ENCODE measurements around the gene MFAP5.

- TF ChIP-seq CTCF (conservative IDR thresholded peaks at IDR 0.05; ENCODE audit: low read depth, low read length) (no peak), POLR2A (IDR thresholded peaks at IDR 0.05; ENCODE audit: low read depth, low read length) (no peak), BHLHE40 (IDR thresholded peaks at IDR 0.05; ENCODE audit: low read depth, low read length) (no peak), RAD21 (IDR thresholded peaks at IDR 0.05; ENCODE audit: low read length) (no peak), RFX5 (IDR thresholded peaks at IDR 0.05; ENCODE audit: low read depth, low read length) (no peak), CEBPB (IDR thresholded peaks at IDR 0.05; ENCODE audit: low read depth, low read length) (peak; percentile 73), MXI1 (IDR thresholded peaks at IDR 0.05; ENCODE audit: borderline replicate concordance, low read depth, low read length) (no peak), FOS (IDR thresholded peaks at IDR 0.05; ENCODE audit: low read depth, low read length) (no peak), RCOR1 (IDR thresholded peaks at IDR 0.05; ENCODE audit: insufficient replicate concordance, low read length) (no peak), ELK1 (IDR thresholded peaks at IDR 0.05; ENCODE audit: borderline replicate concordance, low read depth, low read length) (no peak), SMC3 (IDR thresholded peaks at IDR 0.05; ENCODE audit: low read depth, low read length) (no peak), MAFK (IDR thresholded peaks at IDR 0.05; ENCODE audit: low read depth, low read length) (no peak)
- TF ChIP-seq, protein P1, sequence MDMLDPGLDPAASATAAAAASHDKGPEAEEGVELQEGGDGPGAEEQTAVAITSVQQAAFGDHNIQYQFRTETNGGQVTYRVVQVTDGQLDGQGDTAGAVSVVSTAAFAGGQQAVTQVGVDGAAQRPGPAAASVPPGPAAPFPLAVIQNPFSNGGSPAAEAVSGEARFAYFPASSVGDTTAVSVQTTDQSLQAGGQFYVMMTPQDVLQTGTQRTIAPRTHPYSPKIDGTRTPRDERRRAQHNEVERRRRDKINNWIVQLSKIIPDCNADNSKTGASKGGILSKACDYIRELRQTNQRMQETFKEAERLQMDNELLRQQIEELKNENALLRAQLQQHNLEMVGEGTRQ (IDR thresholded peaks at IDR 0.05; ENCODE audit: low read depth, low read length), result no peak
These were observed 36.3 kb upstream of the MFAP5 start for GRCh38 chr12:8698879-8699278.
